Right hindlimb (tissue), 1 donor: Measurements from ENCODE around the gene KANK4.

Experiments
- DNase-seq: peaks from one replicate; pipeline ENCODE4 v3.0.0-alpha.2; 2018

KANK4 gene

DNA sequence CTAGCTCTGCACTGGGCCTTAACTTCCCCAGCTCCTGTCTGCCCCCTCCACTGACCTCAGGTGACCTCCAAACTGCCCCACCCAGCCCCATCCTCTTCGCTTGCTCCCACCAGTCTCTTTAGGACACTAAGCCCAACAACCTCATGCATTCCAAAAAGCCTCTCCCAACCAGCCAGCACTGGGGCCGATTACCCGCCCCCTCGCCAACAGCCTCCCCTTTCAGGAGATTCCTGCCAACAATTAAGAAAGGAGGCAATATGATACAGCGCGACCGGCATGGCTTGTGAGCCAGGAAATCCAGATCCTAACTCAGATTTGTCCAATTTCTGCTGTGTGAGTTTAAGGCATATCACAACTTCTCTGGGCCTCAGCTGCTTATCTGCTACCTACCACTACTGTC lies 14.7 kb downstream of the KANK4 start:
- peak; percentile 37 for DNase-seq

DNA sequence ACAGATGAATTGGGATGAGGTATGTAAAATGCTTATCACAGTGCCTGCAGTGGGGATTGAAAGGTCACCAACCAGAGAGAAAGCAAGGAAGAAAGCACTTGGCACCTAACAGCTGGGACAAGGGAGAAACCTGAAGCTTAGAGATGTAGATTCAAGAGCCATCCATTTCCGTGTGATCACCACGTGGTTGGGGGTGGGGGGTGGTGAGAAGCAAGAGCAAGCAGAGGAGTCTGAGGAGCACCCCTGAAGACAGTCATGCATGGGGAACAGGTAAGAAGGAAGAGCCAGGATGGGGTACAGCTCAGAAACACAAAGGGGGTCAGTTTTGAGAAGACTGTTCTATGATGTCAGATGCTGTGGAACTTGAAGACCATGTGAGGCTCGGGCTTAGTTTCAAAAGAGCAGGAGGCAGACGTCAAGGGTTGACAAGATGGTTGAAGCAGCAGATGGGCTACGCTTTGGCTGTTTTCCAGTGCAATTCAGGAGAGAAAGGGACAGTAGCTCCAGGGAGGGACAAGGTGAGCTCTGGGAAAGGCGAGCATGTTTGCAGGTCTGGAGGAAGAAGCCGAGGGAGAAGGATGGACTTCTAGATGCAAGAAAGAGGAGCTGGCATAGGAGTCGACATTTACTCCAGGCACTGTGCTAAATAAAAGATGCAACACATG lies 17.4 kb downstream of the KANK4 start:
- no peak for DNase-seq

DNA sequence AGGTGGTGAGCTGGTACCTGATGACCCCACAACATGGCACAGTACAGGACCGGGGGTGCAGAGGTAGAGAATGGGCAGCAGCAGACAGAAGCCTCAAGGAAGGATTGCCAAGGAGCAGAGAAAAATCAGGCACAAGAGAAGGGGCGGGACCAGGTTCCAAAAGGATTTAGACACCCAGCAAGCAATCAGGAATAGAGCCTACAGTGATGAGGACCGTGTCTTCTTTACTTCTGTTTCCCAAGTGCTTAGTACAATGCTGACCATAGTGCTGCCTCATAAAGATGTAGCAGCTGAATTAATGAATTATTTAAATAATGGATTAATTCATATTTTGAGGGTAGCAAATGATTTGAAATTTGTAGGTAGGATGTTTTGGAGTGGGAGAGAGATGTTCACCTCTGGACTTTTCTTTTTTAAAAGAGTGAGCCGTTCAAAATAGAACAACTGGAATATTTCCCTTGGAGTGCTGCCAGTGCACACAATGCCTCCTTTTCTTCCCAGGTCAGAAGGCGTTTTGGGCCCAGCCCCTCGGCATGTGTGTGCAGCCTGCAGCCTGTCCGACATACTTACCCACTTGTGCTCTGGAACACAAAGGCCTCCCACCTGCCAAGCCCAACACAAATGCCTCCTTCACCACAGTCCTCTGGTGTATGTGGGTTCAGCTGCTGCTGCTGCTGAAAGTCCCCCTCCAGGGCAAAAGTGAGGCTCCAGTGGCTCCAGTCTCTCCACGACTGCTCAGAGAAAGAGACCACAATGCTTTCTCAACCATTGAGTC lies 19.6 kb downstream of the KANK4 start:
- peak; percentile 74 for DNase-seq

DNA sequence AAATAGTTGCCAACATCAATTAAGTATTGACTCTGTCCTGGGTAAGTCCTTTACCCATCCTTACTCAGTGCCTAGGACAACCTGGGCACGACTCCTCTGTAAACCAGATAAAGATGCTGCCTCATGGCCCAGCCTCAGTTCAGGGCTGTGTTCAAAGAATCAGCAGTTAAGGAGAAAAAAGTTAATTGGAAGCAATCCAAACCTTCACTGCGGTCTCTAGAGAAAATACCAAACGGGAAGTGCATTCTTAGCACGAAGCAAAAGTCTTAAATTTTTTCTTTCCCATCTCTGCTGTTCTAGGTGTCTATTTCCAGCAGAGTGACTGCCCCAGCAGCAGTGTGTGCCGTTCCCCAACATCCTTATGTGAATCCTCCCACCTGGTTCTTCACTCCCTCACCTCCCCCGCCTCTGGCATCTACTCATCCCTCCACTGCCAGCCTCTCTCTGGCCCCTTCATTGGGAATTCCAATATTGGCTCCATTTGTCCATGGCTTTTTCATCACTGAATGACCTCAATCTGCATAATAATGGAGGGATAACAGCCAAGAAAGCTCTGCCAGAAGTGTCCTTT lies 23.2 kb downstream of the KANK4 start:
- DNase-seq = peak; percentile 68

DNA sequence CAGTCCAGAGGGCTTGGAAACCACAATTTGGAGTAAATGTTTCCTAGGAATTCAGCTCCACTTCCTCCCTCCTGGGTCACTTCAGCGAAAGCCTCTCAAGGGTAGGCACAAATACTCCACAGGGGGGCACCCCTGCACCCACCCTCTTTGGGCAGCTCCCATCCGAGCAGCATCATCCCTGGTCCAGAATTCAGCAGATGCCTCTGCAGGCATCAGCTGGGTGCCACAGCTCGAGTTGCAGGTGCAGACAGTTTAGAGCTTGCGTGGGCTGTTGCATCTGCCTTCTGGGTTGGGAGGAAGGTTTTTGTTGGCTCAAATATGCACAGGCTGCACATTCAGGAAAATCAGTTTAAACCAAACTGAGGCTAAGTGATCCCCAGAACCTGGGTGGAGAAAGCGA lies 25.0 kb downstream of the KANK4 start:
- DNase-seq = peak; percentile 56

DNA sequence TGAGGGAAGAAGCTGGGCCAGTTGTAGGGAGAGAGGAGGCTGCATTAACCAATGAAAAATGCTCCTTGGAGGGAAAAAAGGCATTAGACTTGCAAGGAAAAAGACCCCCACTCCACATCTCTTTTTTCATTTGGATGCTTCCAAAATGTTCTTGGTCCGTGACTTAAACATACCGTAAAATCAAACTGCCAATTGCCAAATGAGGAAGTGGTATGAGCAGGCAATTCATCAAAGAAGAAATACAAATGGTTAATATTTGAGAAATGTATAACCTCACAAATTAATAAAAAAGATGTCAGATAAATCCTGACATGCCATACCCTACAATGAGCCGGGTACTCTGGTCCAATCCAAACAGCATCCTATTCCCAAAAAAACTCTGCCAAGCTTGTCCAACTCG lies 30.6 kb downstream of the KANK4 start:
- no peak for DNase-seq

DNA sequence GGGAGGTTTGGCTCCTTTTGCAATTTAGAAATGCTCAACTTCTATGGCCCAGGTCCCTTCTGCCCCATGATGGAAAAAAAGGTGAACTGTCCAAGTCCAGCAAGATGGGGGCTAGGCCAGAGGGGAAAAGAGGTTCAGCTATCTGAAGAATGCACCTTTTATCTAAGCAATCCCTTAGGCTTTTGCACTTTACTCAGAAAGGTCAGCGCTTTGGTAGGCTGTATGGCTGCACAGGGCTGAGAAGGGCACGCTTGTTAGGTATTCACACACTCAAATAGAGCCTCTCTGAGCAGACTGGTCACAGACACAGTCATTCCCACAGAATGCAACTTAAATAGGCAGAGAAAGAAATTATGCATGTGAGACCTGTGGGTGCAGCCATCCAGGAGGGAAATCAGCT lies 31.0 kb downstream of the KANK4 start:
- DNase-seq = no peak

DNA sequence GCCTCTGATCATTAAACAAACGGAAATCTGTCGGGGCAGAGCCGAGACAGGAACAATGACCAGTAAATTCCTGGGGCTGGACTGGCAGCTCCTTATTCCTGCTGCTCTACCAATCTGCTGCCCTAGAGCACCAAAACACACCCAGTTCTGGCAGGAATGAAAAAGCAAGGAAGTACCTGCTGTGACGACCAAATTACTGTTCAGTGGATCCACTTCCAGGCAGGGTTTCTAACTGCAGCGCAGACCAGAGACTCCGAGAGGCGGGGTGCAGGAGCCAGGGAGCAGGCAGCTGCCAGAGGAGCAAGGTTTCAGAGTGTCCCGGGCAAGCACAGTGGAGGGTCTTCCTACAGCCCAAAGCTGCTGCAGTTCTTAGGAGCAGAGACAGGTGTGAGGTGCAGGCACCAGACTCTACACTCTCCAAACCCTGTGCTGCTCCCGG lies 32.4 kb downstream of the KANK4 start:
- peak; percentile 46 for DNase-seq

DNA sequence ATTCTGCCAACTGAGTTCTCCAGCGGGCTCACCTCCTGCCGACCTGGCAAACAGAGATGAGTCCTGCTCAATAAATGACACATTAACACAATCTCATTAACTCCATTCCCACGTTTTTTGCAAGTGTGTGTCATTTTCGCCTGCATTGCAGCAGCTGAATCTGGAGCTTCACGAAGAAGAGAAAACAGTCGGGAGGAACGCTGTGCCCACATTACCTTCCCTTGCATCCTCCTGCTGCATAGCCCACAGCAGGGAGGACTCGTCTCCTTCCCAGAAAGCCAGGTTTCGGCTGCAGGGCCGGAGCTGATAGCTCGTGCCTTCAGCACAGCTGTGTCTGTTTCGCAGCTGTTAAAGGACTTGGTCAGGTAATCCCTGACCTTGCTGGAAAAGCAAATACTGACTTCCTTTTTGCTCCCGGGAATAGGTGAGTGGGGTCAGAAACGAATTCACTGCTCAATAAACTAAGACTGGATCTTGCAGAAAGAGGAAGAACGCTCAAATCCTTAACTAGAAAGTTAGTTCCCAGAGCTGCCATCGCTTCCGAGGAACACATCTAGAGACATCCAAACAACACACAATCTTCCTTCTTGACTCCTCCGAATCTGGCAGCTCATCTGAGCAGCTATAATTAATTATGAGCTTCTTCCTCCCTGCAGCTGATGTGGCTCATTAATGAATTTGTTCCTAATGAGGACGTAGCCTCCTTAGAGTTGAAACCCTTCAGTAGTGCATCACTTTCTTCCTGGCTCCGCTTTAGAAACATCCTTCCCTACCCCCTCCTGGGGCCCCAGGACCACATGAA lies 33.0 kb downstream of the KANK4 start:
- no peak for DNase-seq

DNA sequence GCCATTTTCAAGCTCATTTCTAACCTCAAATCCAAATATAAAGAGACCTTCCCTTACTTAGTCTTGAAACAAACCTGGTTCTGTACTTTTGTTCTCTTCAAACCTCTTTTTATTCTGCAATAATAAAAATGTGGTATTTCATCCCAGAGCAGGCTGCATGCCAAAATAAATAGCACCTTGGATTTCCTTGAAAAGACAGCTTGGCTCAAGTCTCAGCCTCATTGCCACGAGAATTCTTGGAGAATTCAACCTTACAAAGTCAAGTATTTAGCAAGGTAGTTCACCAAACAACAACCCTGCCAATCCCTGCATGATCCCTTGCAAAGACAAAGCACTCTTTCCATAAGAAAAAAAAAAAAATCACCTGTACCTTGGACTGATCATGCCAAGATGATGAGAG lies 33.8 kb downstream of the KANK4 start:
- no peak for DNase-seq

DNA sequence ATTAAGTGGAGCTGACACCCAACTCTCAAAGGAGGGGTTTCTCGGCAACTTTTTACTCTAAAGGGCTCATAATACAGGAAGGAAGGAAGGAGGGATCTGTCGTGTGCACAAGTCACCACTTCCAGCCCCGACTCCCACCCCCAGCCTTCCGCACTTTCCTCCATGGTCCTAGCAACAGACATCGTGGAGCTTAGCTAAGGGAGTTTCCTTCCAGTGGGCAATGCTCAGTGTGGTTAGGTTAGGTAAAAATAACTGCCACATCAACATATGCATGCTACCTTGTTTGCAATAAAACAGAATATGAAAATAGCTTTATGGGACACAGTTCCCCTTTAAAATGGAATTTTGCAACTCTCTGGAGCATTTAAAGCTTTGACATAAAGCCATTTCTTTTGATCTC lies 35.2 kb downstream of the KANK4 start:
- DNase-seq = no peak

DNA sequence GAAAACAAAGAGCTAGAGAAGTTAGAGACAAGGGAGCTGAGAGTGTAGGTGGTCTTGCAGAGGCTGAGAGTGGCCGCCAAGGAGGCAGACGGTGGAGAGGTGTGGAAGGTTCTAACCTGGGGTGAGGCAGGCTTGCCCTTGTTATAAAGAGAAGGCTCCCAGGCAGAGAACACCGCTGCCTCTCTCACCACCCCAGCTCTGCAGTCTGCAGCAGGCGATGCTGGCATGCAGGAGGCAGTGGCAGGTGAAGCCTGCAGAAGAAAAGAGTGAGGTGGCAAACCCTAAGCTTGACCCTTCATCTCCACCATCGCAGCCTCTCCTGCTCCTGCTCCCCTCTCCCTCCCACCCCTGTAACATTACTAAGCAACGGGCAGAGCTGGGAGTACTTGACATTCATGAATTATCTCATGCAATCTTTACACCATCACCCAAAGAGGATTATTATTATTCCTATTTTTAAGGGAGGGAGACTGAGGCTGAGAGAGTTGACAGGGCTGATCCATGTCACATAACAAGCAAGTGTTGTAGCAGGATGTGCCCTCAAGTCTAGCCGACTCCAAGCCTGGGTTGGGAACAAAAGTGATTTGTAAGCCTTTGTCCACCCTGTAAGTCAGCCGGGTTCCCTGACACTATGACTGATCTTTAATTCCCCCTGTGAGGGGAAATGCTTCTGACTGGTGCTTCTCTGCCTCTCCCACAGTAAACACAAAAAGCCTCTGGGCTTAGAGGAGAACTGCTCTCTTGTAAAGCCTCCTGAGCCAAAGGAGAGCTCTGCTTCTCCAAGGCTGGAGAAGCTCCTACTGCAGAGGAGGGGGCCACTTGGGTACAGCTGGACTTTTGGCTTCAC lies 36.1 kb downstream of the KANK4 start:
- no peak for DNase-seq

DNA sequence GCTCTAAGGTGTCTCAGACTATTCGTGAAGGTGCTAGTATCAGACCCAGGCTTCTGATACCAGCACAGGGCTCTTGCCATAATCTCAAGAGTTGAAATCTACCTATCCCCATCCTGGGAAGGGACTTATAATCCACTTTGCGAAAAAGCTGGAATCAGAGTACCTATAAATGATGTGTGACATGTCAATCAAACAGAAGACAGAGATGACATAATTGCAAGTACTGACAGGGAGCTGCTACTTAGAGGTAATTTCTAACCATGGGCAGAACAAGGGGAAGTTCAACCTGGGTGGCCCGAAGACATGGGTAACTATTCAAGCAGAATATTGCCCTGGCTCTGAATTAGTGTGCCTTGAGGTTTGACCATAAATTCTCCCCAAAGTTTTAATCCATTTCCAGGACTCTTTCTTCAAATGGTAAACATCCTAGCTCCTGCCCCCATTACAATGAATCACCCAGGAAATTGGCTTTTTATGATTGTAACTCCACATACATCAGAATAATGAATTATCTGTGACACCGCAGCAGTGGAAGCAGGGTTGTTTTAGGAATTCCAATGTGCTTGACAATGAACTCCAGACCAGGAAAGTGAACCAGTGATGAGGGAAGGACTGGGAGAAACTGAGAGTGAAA lies 37.2 kb downstream of the KANK4 start:
- no peak for DNase-seq

DNA sequence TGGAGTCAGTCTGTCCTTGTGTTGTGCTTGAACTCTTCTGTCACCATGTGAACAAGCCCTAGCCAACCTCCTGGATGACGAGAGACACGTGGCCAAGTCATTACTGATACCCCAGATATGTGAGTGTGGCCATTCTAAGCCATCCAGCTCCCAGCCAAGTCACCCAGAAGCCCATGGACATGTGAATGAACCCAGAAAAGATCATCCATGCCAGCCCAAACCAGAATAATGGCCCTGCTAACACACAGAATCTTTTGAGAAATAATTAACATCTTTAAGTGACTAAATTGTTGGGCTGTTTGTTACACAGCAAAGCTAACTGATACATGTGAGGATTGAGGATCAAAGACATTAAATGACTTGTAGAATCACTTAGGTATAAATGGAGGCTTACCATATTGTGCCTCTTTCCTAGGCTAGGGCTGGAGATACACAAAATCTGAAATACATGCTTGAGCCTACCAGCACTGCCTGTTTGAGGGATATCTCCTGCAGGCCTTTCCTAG lies 38.2 kb downstream of the KANK4 start:
- no peak for DNase-seq

DNA sequence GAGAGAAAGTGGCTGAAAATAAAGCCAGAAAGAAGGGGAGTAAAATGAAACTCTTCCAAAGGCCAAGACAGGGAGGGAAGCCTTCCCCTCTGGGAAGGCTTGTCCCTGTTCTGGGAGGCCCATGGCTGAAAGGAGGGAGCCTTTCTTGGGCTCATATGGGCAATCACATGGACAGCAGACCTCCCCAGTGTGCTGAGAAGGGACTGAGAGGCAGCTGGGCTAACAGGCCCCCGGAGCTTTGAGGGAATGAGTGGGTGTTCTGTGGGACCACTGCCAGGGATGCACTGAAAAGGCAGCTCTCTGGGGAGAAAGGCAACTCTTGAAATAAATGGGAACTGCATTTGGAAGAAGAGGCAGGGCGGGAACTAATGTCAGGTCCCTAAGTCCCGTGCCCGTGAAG lies 39.1 kb downstream of the KANK4 start:
- DNase-seq = no peak

DNA sequence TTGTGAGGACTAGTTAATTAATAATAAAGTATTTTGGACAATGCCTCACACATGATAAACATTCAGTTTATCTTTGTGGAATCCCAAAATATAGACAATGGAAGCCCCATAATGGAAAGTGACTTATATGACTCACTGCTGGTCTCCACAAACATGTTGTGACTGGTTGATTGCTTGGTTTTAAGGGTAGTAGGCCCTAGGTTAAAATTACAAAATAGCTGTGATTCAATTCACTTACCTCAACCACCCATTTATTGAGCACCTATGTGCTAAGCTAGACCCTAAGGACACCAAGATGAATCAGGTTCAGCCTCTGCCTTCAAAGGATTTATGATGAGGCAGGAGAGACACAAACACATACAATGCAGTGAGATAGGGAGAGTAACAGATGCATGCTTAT lies 42.4 kb downstream of the KANK4 start:
- DNase-seq = no peak

DNA sequence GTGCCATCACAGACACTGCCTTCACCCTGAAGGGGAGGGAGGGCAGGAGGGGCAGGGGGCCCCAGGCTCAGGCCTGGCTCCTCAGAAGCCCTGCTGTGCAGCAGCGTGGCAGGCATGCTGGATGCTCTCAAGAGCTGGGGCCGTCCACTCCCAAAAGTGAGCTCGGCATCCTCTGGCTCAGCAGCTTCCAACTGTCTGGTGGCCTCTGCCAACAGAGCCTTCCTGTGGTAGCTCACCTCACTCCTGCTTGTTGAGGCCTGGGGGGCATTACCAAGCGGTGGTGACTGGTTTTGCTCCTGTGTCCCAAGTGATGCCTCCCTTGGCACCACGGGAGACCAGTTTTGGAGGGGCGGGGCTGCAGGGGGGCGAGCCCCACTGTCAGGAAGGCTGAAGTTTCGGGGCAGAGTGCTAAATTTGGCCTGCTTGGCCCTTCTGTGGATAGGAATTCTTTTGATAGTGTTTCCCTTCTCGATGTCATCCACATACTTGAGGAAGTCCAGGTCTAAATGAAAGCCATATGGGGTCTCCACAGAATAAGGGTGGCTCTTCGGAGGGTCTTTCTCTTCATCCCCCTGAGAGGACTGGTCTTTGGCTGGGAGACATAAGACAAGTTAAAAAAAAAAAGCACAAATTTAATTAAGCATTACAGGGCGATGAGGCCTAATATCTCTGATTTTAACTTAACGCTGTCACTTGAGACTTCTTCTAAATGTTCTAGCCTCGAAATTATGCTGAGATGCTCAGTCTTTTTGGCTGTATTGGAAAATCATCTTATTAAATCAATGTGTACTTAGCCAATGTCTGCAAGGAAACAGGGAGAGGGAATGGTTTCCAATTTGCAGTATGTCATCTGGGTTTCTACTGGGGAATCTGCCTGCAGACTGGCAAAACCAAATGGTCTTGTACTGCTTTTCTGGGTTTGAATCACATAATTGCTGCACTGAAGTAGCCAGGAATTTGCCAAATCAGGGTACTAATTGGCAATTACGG lies 44.4 kb downstream of the KANK4 start:
- DNase-seq = peak; percentile 39

DNA sequence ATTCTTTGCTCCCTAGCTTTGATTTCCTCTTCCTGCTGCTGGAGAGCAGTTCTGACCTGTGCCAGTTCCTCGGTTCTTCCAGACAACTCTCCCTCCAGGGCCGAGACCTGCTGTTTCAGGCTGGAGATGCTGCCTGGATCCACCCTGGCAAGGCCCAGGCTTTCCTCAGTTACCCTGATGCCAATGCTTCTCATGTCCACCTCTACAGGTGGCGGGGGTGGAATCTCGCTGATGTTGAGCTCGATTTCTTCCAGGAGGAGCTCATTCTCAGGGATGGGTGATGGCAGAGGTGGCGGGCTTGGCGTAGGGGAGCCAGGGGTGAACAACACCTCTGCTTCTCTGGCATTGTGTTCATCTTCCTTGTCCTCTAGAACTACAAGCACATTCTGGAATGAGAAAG lies 45.3 kb downstream of the KANK4 start:
- DNase-seq = no peak

DNA sequence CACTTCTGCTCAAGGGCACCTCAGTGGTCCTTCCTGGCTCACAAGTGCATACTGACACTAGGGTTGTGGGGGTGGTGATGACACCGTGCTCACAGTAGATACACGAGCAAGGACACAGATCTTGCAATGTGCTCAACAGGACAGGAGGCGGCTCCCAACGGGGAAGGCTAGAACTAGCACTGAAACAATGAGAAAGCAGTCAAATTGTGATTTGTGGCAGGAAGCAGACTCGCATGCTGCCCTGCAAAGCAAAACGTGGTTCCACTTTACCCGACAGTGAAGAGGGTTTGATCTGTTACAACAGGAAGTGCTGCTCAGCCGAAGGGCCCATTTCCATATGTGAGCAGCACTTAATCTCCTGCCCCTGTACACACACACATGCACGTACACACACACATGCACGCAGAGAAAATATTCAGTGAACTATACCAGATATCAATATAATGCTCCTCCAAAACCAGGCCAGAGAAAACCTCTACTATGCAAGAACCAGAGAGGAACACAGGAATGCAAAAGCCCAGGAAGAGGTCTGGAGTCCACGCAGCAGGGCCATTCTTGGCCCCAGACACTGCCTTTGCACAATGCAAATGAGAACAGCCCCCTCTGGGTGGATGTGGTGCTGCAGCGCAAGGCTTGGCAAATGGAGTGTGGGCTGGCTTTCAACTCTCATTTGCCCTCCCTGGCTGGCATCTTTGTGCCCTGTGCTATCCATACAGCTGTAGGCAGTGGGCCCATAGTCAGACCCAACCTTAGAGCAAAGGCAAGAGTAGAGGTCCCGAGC lies 47.1 kb downstream of the KANK4 start:
- no peak for DNase-seq

DNA sequence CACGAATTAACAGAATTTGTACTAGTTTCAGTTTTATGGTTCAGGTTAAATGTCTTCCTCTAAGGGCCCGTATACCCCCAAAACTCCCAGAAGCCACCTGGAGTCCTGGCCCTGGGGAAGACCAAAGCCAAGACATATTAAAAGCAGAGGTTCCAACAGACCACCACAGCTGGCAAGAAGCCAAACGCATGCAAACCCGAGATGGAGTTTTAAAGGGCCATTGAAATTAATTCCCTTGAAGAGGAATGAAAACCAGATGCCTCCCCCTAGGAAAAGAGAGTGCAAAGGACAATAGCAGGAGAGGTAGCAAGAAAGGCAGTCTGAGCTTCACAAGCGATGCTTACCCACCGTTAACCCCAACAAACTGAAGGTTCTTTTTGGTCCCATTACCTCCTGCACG lies 48.1 kb downstream of the KANK4 start:
- no peak for DNase-seq
